Pancreas (tissue), 10 donors: ENCODE results near the gene LRRC23. TPM values are rescaled to one million over a fixed set of nuclear protein-coding genes. Genes with fewer than 3 reads are reported as not detected.

ENCODE experiments used
- ATAC-seq, 4 donors: fragments of 200-7000 bp; cut with Tn5 transposase; one replicate each; pipeline versions ENCODE4 v1.8.0 to v1.9.1; 2020; ENCODE audit warnings: mild to moderate bottlenecking in 4 of 4, moderate library complexity in 4 of 4
- DNase-seq, 6 donors: peaks; one replicate each; pipeline ENCODE4 v3.0.0-alpha.2; 2020
- FAIRE-seq: peaks from 2 replicates; lab custom pipeline; 2012; peaks lifted over from hg19 to GRCh38; lab: Jason Lieb, UNC
- H3K27ac ChIP-seq, 4 donors: fragments of 200-600 bp; sonication (generic); 1 replicate in 3 of 4; 2 replicates in 1 of 4; pipeline versions ENCODE4 v1.5.0 to v1.8.0; 2020
- H3K27me3 ChIP-seq, 4 donors: fragments of 200-600 bp; one replicate each; pipeline ENCODE4 v1.8.0; 2021
- H3K36me3 ChIP-seq, 3 donors: fragments of 200-600 bp; sonication (generic) in 1 of 3; one replicate each; pipeline versions ENCODE4 v1.5.0 to v1.8.0; 2020 to 2021
- H3K4me1 ChIP-seq, 3 donors: fragments of 200-600 bp; one replicate each; pipeline ENCODE4 v1.8.0; 2021
- H3K4me3 ChIP-seq, 4 donors: fragments of 200-600 bp; sonication (generic) in 2 of 4; one replicate each; pipeline versions ENCODE4 v1.5.0 to v1.8.0; 2020 to 2021
- H3K9me3 ChIP-seq, 4 donors: fragments of 200-600 bp; one replicate each; pipeline ENCODE4 v1.8.0; 2021
- CTCF ChIP-seq, 4 donors: fragments of 200-600 bp; sonication (generic) in 3 of 4; IDR thresholded peaks; one replicate each; pipeline versions ENCODE4 v1.5.0 to v1.8.0; 2021; ENCODE audit warnings: antibody characterized with exemption in 4 of 4
- WGBS, 2 donors: extraction: QIAGEN DNeasy Blood & Tissue Kit; methylation state at CpG; one replicate each; pipeline ENCODE4 v1.1.7; 2013; 5-methylcytosine and 5-hydroxymethylcytosine counted together
- intact Hi-C, 3 donors: fragments of 100-400 bp; cut with DNase I; formaldehyde crosslinking; loops; one replicate each; pipeline versions ENCODE4 v1.11.1 to v1.14.2; 2022
- polyA plus RNA-seq, 2 donors: library from polyadenylated mRNA; stranded (reverse); fragments of 200-250 nt; gene quantifications; one replicate each; pipeline ENCODE4 v1.2.3, GENCODE V29; 2013
- total RNA-seq, 6 donors: library from RNA; stranded (reverse); fragmentation: NEBNext Ultra II Directional in 4 of 6; extraction: Animal tissue kit (Norgen Biotek cat#: 25700) in 4 of 6; gene quantifications; one replicate each; pipeline versions ENCODE4 v1.2.1 to v1.2.4, GENCODE V29; 2021 to 2023
- donor health status: healthy with polysubstance abuse.
- donor health status: DM: no; HTN: no; CAD: no; lungs with moderate emphysema.
- donor health status: DM: no; HTN: no; CAD: no.
- donor health status: control.
- donor health status: control.
- donor health status: Bipolar disorder and iron deficiency.
- donor health status: DM: yes; HTN: yes; CAD: no.
- donor health status: DM: no; HTN: no; CAD: no.
- donor health status: DM: no; HTN: no; CAD: no.
- donor health status: DM: yes; HTN: yes; CAD: no.

LRRC23 gene
- total and polyA plus RNA-seq, 8 donors = 1.7 to 13.0 (median 3.8) TPM

- H3K4me1 ChIP-seq = peaks cover 0 to 20% (median 14%) of the 10 kb centered on the region in 3 donors
- intact Hi-C loops = no loop called here
- no peak for TF ChIP-seq CTCF (IDR thresholded peaks at IDR 0.05)
- ATAC-seq = no peak
- H3K27ac ChIP-seq = no peak overlapping the region
- H3K9me3 ChIP-seq = no peaks in the 10 kb centered on the region
- DNase-seq = peak in 1 of 6 donors; percentile 31
- no peak for FAIRE-seq
- H3K4me3 ChIP-seq = no peak overlapping the region
- WGBS, 2 donors = 90 to 93% methylated on average over 28 of the region's 28 CpGs
- no peaks in the 10 kb centered on the region for H3K27me3 ChIP-seq
- no peaks in the 10 kb centered on the region for H3K36me3 ChIP-seq
These were observed 53.4 kb downstream of the LRRC23 start for GRCh38 chr12:6957741-6958608.

DNA sequence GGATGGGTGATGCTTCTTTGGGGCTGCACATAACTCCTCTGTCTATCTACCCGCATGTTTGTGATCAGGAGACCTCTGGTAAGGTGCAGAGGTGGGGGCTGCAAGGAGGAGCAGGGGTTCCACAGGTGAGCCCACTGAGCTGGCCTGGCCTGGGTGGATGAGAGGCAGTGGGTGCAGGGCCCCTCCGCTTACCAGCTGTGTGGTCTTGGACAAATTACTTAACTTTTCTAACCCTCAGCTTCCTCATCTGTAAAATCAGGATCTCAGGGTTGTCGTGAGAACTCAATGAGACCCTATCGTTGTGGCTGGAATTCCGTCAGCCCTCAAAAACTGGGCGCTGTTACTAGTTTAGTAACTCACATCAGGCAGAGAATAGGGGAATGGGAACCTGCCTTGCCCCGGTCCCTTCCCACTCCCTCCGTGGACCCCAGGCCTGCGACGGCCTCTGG, 54.0 kb downstream of the LRRC23 start:
- peak in 1 of 6 donors; percentile 13 for DNase-seq
- FAIRE-seq = no peak
- Histone ChIP-seq H3K36me3 (no peaks in the 10 kb centered on the region), H3K4me1 (peaks cover 0 to 20% (median 14%) of the 10 kb centered on the region in 3 donors), H3K27me3 (no peaks in the 10 kb centered on the region), H3K4me3 (no peak overlapping the region), H3K9me3 (no peaks in the 10 kb centered on the region), H3K27ac (peak overlapping the region in 2 of 4 donors; percentile 2 to 26)
- no peak for ATAC-seq
- intact Hi-C loops = no loop called here
- 85 to 87% methylated on average over 10 of the region's 10 CpGs for WGBS, 2 donors
- no peak for TF ChIP-seq CTCF (IDR thresholded peaks at IDR 0.05)

GRCh38 chr12:6959058-6959804, 54.6 kb downstream of the LRRC23 start:
- DNase-seq = peak in 4 of 6 donors; percentile 36 to 75 (median 46)

GRCh38 chr12:6959805-6960592, 55.4 kb downstream of the LRRC23 start:
- no peak for TF ChIP-seq CTCF (IDR thresholded peaks at IDR 0.05)
- DNase-seq = peak in 3 of 6 donors; percentile 19 to 63 (median 49)
- no peaks in the 10 kb centered on the region for H3K27me3 ChIP-seq
- H3K4me3 ChIP-seq = no peak overlapping the region
- H3K36me3 ChIP-seq = no peaks in the 10 kb centered on the region
- intact Hi-C loops = no loop called here
- no peak for ATAC-seq
- no peak for FAIRE-seq
- H3K4me1 ChIP-seq = peaks cover 3 to 27% (median 14%) of the 10 kb centered on the region in 3 donors
- H3K9me3 ChIP-seq = no peaks in the 10 kb centered on the region
- 91 to 93% methylated on average over 25 to 26 of the region's 26 CpGs for WGBS, 2 donors
- peak overlapping the region in 2 of 4 donors; percentile 2 to 26 for H3K27ac ChIP-seq

More at GRCh38 chr12:6959058-6959804, 54.6 kb downstream of the LRRC23 start:
- no peak overlapping the region for H3K4me3 ChIP-seq
- no peaks in the 10 kb centered on the region for H3K27me3 ChIP-seq
- intact Hi-C loops = no loop called here
- peaks cover 0 to 20% (median 14%) of the 10 kb centered on the region in 3 donors for H3K4me1 ChIP-seq
- 83 to 88% methylated on average over 24 of the region's 24 CpGs for WGBS, 2 donors
- no peak for TF ChIP-seq CTCF (IDR thresholded peaks at IDR 0.05)
- H3K36me3 ChIP-seq = no peaks in the 10 kb centered on the region
- no peak for FAIRE-seq
- peak overlapping the region in 2 of 4 donors; percentile 2 to 26 for H3K27ac ChIP-seq
- no peak for ATAC-seq
- no peaks in the 10 kb centered on the region for H3K9me3 ChIP-seq
